Measurements from ENCODE around the gene NCS1.

- TF ChIP-seq POLR2A (IDR thresholded peaks at IDR 0.05) = no peak
- no peak for TF ChIP-seq CTCF (IDR thresholded peaks at IDR 0.05)
- no peak for TF ChIP-seq EP300 (IDR thresholded peaks at IDR 0.05)
- no peak for TF ChIP-seq POLR2AphosphoS5 (IDR thresholded peaks at IDR 0.05)
These were observed at the start of gene NCS1 for GRCh38 chr9:130172161-130172857.

All from gastroesophageal sphincter (tissue), 3 donors.